Nephron progenitor cell (in vitro differentiated cells): Measurements from ENCODE around the gene USP28.

ENCODE experiments used
- DNase-seq: peaks from one replicate; pipeline ENCODE4 v3.0.0; 2021
- H3K27ac Mint-ChIP-seq: 2 replicates; pipeline ENCODE4 v1.8.0; 2021; ENCODE audit warnings: mild to moderate bottlenecking, moderate library complexity, mixed read lengths
- H3K27me3 Mint-ChIP-seq: 2 replicates; pipeline ENCODE4 v1.8.0; 2021; ENCODE audit warnings: mild to moderate bottlenecking, low read depth, mixed read lengths; ENCODE audit not compliant: poor library complexity
- H3K36me3 Mint-ChIP-seq: 2 replicates; pipeline ENCODE4 v1.8.0; 2021; ENCODE audit warnings: low read depth, mixed read lengths
- H3K4me1 Mint-ChIP-seq: 2 replicates; pipeline ENCODE4 v1.8.0; 2021; ENCODE audit warnings: mixed read lengths
- H3K4me3 Mint-ChIP-seq: 2 replicates; pipeline ENCODE4 v1.8.0; 2021; ENCODE audit warnings: mild to moderate bottlenecking, moderate library complexity, mixed read lengths
- H3K9me3 Mint-ChIP-seq: 2 replicates; pipeline ENCODE4 v1.8.0; 2021; ENCODE audit warnings: mild to moderate bottlenecking, moderate library complexity, mixed read lengths
- CTCF ChIP-seq: fragments of 200-600 bp; sonication (generic); IDR thresholded peaks from 2 replicates; pipeline ENCODE4 v1.5.0; 2021; ENCODE audit warnings: antibody characterized with exemption

The USP28 gene

GRCh38 chr11:113906516-113906915 lies 31.1 kb upstream of the USP28 start:
- no peak for DNase-seq
- no peaks in the 10 kb centered on the region for H3K9me3 Mint-ChIP-seq
- peaks cover 6% of the 10 kb centered on the region for H3K27me3 Mint-ChIP-seq
- H3K4me1 Mint-ChIP-seq = peaks cover 39% of the 10 kb centered on the region
- no peak overlapping the region for H3K4me3 Mint-ChIP-seq
- TF ChIP-seq CTCF = no peak
- no peaks in the 10 kb centered on the region for H3K36me3 Mint-ChIP-seq
- H3K27ac Mint-ChIP-seq = no peak overlapping the region

- Mint-ChIP-seq H3K27me3 (peaks cover 5% of the 10 kb centered on the region), H3K27ac (no peak overlapping the region), H3K36me3 (no peaks in the 10 kb centered on the region), H3K4me3 (no peak overlapping the region), H3K9me3 (no peaks in the 10 kb centered on the region), H3K4me1 (peaks cover 39% of the 10 kb centered on the region)
- no peak for TF ChIP-seq CTCF
- peak; percentile 28 for DNase-seq
These were observed 30.7 kb upstream of the USP28 start for GRCh38 chr11:113906038-113906437.

GRCh38 chr11:113904379-113905101 lies 29.2 kb upstream of the USP28 start, which contains the start of gene HTR3B:
Gene HTR3B (plus strand): TSS chr11:113904796. CDS start chr11:113904934, 138 bp downstream.
- no peak within 1 kb of the TSS for H3K4me3 Mint-ChIP-seq
- peaks cover 5% of the 10 kb centered on the region for H3K27me3 Mint-ChIP-seq
- H3K36me3 Mint-ChIP-seq = no peaks in the 10 kb centered on the region
- peaks cover 39% of the 10 kb centered on the region for H3K4me1 Mint-ChIP-seq
- H3K9me3 Mint-ChIP-seq = no peaks in the 10 kb centered on the region
- TF ChIP-seq CTCF = no peak
- DNase-seq = no peak
- no peak within 1 kb of the TSS for H3K27ac Mint-ChIP-seq

- H3K4me1 Mint-ChIP-seq = peaks cover 29% of the 10 kb centered on the region
- no peak for TF ChIP-seq CTCF
- no peak overlapping the region for H3K27ac Mint-ChIP-seq
- H3K36me3 Mint-ChIP-seq = no peaks in the 10 kb centered on the region
- no peaks in the 10 kb centered on the region for H3K9me3 Mint-ChIP-seq
- H3K27me3 Mint-ChIP-seq = peaks cover 11% of the 10 kb centered on the region
- no peak overlapping the region for H3K4me3 Mint-ChIP-seq
- no peak for DNase-seq
These were observed 25.8 kb upstream of the USP28 start for GRCh38 chr11:113901141-113901540.

- Mint-ChIP-seq H3K4me3 (peak overlapping the region; percentile 56), H3K27ac (peak overlapping the region; percentile 0), H3K9me3 (no peaks in the 10 kb centered on the region), H3K4me1 (peaks cover 34% of the 10 kb centered on the region), H3K27me3 (peaks cover 11% of the 10 kb centered on the region), H3K36me3 (no peaks in the 10 kb centered on the region)
- peak; percentile 69 for TF ChIP-seq CTCF
- peak; percentile 38 for DNase-seq
These were observed 20.9 kb upstream of the USP28 start for GRCh38 chr11:113896156-113896879.
